ENCODE measurements around the gene BCAR1.

- TF ChIP-seq YY1 (IDR thresholded peaks at IDR 0.05; ENCODE audit: insufficient read depth, insufficient read length) (no peak), ZNF274 (IDR thresholded peaks at IDR 0.05; ENCODE audit: low read depth, low read length) (no peak), SUZ12 (IDR thresholded peaks at IDR 0.05; ENCODE audit: extremely low read depth, insufficient read depth, insufficient read length) (no peak)
Observed at GRCh38 chr16:75263291-75263962, 12.0 kb upstream of the BCAR1 start.

Measured in NT2/D1 (cell line).